Daoy (cell line): ENCODE results near the gene ZBTB38. TPM values are rescaled to one million over a fixed set of nuclear protein-coding genes. Genes with fewer than 3 reads are reported as not detected.

Experiments used
- DNase-seq: peaks from one replicate; pipeline ENCODE4 v3.0.0-alpha.2; 2015; ENCODE audit warnings: low read depth
- total RNA-seq: library from RNA; depleted of rRNA; stranded (reverse); fragments of >200 nt; shearing (Covaris generic); gene quantifications from 2 replicates; pipeline ENCODE4 v1.2.3, GENCODE V29; 2014

Gene ZBTB38
- total RNA-seq, 1 experiment from 2014 or later, result 45.6 TPM

GRCh38 chr3:141367038-141367730 is 1.1 kb upstream of the ZBTB38 start:
- peak; percentile 99 for DNase-seq

- DNase-seq, result peak; percentile 74
Measured at GRCh38 chr3:141368925-141369794, 856 bp downstream of the ZBTB38 start.

DNA sequence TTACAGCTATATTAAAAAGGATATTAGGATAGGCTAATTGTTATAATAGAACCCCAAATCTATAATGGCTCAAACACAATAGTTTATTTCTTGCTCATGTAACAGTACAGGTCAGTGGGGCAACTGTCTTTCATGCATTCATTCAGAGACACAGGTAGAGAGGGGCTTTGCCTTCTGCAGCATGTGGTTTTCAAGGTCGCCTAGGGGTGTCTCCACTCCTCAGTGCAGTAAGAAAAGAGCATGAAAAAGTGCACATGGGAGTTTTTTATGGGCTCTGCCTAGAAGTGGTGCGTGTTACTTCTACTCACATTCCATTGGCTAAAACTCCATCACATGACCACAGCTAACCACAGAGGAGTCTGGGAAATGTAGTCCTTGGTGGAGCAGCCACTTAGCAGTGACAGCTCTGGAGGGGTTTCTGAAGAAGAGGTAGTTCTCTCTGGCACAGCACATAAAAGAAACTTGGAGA is 1.8 kb downstream of the ZBTB38 start:
- peak; percentile 88 for DNase-seq

DNA sequence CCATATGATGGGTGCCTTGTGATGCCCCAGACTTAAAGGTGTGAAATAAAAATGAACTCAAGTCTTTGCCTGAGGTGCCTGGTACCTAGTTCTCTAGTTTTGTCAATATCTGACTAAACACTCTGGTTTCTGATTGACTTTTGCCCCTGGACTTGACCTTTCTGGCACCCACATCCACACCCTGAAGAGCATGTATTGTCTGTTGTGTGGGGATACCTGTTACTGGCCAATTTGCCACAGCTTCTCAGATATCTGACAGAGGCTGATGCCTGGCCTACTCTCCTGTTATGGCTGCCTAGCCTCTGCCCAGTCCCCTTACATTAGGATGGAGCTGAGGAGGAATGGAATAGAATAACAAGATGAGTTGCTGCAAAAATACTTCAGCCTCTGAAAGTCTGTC is 3.6 kb downstream of the ZBTB38 start:
- DNase-seq, result no peak

- DNase-seq, result no peak
Measured at GRCh38 chr3:141372656-141373055, 4.4 kb downstream of the ZBTB38 start.

DNA sequence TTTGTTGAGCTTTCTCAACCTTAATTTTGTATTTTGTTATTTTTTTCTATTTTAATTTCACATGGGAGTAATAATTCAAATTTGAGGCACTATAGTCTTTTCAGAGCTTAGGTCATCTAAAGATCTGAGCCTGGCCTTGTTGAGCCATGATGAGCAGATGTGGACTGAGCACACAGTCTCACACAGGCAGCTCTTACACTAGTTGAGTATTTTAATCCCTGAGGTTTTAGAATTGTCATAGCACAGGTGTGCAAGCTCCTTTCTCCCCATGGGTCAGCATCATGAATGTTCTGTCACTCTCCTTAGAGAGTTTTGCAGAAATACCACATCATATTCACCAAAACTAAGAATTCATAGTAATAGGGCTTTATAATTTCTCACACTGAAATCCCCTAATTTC is 4.9 kb downstream of the ZBTB38 start:
- DNase-seq, result no peak

DNA sequence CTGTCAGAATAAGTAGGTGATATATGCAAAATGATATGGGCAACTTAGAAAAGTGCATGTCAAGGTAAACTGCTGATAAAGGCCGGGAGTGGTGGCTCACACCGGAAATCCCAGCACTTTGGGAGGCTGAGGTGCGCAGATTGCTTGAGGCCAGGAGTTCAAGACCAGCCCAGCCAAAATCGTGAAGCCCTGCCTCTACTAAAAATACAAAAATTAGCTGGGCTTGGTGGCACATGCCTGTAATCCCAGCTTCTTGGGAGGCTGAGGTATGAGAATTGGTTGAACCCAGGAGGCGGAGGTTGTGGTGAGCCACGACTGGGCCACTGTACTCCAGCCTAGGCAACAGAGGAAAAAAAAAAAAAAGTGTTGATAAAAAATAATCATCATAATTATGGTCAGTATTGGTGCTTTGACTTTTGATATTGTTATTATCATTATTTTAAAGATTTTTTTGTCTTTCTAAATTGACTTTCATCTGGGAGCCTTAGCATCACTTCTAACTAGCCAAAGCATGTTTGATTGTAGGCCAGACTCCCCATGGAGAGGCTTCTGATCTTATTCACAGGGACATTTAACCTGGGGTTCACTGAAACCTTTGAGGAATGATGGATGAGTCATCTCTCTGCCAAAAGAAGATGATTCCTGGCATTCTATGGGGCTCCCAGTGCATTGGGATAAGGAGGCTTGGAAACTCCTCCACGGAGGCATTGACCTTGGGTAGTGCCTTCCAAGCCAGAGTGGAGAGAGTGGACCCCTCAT is 5.6 kb downstream of the ZBTB38 start:
- peak; percentile 17 for DNase-seq

- no peak for DNase-seq
Measured at GRCh38 chr3:141375381-141376301, 7.3 kb downstream of the ZBTB38 start.

DNA sequence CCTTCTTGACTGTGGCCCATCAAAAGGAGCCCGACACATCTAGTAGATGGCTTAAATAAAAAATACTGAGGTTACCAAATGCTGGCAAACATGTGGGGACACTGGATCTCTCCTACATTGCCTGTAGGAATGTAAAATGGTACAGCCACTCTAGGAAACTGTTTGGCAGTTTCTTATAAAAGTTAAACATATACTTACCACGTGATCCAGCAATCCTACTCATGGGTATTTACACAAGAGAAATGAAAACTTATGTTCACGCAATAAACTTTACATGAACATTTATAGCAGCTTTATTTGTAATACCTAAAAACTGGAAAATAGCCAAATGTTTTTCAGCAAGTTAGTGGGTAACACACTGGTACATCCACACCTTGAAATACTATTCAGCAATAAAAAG is 9.1 kb downstream of the ZBTB38 start:
- DNase-seq, result no peak

DNA sequence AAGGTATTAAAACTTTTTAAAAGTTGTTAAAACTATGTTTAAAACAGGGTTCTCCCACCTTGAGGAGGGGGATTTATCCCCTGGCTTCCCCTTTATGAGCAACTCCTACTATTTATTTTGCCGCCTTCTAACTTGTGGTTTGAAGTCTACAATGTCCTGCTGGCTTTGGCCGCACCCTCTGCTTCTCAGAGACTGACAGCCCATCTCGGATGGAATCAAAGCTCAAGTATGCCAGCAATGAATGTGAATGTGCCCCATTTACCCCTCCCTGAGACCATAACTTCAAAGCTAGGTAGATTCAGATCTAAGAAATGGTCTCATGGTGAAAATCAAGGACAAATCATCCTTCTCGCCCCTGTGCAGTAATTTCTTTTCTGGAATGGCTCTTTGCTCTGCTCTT is 10.3 kb downstream of the ZBTB38 start:
- DNase-seq, result no peak

DNA sequence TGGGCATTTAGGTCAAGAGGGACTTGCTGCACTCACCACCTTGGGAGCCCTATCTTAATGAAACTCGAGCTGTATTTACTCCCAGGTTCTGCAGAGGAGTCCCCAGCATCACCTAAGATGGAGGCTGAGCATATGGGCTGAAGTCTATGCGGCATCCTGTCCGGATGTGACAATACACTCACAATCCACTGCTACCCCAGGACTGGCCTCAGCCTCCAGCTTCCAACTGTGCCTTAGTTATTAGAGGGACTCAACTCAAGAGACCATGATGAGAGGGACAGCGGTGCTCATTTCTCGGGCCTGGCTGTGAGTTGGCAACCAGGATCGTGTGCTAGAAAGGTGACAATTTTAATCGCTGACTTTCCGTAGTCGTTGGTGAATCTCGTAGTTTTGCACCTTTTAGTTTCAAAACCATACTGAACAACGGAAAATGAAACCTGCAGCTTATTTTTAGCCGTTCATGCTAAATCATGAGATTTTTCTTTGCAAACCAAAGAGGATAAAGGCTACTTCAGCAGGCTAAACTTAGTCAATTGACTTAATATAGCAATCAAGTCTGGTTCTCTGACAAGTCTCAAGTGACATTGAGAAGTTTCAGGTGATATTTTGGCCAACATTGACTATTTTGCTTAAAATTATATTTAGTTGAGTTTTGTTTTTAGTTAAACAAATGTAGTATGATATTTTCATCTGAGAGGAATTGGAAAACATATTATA is 11.1 kb downstream of the ZBTB38 start:
- no peak for DNase-seq

GRCh38 chr3:141380279-141380678 is 12.0 kb downstream of the ZBTB38 start:
- no peak for DNase-seq

DNA sequence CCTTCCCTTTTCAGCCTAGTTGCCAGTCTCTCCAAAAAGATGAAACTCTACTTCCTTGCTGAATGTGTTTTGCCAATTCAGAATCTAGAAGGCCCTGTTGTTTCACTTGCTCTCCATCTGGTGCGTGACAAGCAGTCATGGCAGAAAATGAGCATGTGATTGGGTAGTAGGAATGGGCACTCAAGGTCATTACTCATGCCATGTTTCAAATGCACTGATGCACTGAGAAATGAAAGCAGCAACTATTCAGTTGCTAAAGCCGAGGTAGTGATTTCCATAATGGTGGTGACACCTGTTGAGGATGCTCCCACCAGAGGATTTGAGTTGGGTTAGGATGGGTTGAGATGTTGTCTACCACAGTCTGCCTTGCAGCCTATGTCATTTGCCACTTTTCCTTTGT is 12.7 kb downstream of the ZBTB38 start:
- DNase-seq, result no peak

DNA sequence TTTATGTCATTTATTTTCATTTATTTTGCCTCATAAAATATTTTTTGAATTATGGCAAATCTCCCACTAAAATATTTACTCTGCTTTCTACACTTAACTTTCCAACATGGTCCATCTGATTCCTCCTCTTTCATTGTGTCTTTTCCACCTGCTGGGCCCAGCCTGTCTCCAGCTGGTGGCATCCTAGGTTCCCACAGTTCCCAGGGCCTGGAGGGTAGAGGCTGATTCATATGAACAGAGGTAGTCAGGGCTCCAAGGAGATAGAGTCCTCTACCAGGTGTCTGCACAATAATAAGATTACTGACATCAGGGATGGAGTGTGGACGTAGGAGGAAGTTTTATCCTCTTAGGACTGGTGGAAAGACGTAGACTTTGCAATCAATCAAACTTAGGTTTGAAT is 14.3 kb downstream of the ZBTB38 start:
- no peak for DNase-seq

DNA sequence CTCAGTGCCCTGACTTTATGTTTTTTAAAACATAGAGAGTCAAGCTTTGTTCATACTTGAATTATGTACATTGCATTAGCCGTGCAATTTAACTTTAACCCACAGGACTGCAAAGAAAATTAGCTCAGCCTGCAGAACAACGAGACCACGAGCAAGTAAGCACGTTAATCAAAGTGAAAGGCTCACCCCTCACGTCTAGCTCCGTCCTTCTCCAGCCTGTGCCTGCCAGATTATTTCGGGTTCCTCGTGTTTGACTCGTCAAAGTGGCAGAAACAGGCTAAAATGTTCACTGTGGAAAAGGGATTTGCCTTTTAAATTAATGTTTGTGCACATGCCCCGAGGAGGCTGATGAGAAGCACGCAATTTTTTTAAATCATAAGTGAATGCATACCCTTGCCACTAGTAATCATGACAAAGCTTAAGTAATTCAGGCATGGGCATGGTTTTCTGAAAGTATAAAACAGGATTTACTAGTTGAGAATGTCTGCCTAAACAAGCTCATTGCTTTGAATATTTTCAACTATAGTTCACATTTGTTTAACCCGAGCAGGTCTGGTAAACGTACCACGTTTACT is 15.3 kb downstream of the ZBTB38 start:
- DNase-seq, result no peak

GRCh38 chr3:141384157-141384556 is 15.9 kb downstream of the ZBTB38 start:
- DNase-seq, result peak; percentile 21

DNA sequence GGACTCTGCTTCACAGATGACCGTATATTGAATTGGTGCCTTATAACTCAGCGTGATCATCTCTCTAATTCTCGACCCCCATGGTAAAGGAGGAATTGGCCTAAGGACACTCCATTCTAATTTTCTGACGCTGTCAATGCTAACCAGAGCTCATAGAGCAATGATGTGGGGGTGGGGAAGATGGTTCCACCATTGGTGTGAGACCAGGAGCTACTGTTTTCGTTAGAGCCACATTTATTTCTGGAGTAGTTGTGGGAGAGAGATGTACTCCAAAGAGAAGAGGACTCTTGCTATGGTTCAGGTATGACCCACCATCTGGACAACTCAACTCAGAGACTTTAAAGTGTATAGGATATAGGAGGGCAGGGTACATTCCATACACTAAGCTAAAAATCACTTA is 16.3 kb downstream of the ZBTB38 start:
- DNase-seq, result no peak

GRCh38 chr3:141385406-141386125 is 17.3 kb downstream of the ZBTB38 start:
- DNase-seq, result no peak

GRCh38 chr3:141386126-141386488 is 17.8 kb downstream of the ZBTB38 start:
- DNase-seq, result no peak
